ENCODE measurements around the gene SCN9A.

GRCh38 chr2:166223298-166223697 is 152.4 kb downstream of the SCN9A start:
- TF ChIP-seq CTCF (IDR thresholded peaks at IDR 0.05) (no peak), POLR2A (IDR thresholded peaks at IDR 0.05) (no peak)
